RWPE2 (cell line): ENCODE measurements around the gene PDE6A.
A peak's percentile ranks its signal among the peaks of the same experiment; 100 is the strongest.

Experiments used
- ATAC-seq: fragments of 200-7000 bp; cut with Tn5 transposase; 3 replicates; pipeline ENCODE4 v1.9.1; 2021; ENCODE audit warnings: low read depth
- DNase-seq: peaks from one replicate; pipeline ENCODE4 v3.0.0-alpha.2; 2020; ENCODE audit warnings: low spot score
- H3K27ac ChIP-seq: fragments of 450-650 bp; 2 replicates; pipeline ENCODE4 v1.5.1; 2017; ENCODE audit warnings: mild to moderate bottlenecking; ENCODE audit not compliant: poor library complexity, severe bottlenecking
- H3K27me3 ChIP-seq: fragments of 250-450 bp; sonication (Bioruptor Pico); 2 replicates; pipeline ENCODE4 v1.5.1; 2021; ENCODE audit warnings: mild to moderate bottlenecking, moderate library complexity; ENCODE audit not compliant: insufficient read depth, poor library complexity, severe bottlenecking
- H3K36me3 ChIP-seq: fragments of 250-450 bp; sonication (Bioruptor Pico); 2 replicates; pipeline ENCODE4 v1.5.1; 2020; ENCODE audit warnings: low read depth, mild to moderate bottlenecking, moderate library complexity
- H3K4me1 ChIP-seq: fragments of 250-450 bp; sonication (Bioruptor Pico); 2 replicates; pipeline ENCODE4 v1.5.1; 2021; ENCODE audit warnings: mild to moderate bottlenecking, moderate library complexity; ENCODE audit not compliant: insufficient read depth, poor library complexity, severe bottlenecking
- H3K4me3 ChIP-seq: fragments of 250-450 bp; sonication (Bioruptor Pico); 2 replicates; pipeline ENCODE4 v1.5.1; 2021; ENCODE audit warnings: mild to moderate bottlenecking, moderate library complexity; ENCODE audit not compliant: severe bottlenecking
- H3K9me3 ChIP-seq: fragments of 250-450 bp; sonication (Bioruptor Pico); 2 replicates; pipeline ENCODE4 v1.5.1; 2021; ENCODE audit warnings: mild to moderate bottlenecking, moderate library complexity; ENCODE audit not compliant: severe bottlenecking
- TF ChIP-seq, protein P1 (sequence below): fragments of 450-650 bp; IDR thresholded peaks from one replicate; pipeline ENCODE4 v1.5.1; 2017; ENCODE audit warnings: mild to moderate bottlenecking, moderate library complexity; ENCODE audit not compliant: poor library complexity, severe bottlenecking

PDE6A gene

DNA sequence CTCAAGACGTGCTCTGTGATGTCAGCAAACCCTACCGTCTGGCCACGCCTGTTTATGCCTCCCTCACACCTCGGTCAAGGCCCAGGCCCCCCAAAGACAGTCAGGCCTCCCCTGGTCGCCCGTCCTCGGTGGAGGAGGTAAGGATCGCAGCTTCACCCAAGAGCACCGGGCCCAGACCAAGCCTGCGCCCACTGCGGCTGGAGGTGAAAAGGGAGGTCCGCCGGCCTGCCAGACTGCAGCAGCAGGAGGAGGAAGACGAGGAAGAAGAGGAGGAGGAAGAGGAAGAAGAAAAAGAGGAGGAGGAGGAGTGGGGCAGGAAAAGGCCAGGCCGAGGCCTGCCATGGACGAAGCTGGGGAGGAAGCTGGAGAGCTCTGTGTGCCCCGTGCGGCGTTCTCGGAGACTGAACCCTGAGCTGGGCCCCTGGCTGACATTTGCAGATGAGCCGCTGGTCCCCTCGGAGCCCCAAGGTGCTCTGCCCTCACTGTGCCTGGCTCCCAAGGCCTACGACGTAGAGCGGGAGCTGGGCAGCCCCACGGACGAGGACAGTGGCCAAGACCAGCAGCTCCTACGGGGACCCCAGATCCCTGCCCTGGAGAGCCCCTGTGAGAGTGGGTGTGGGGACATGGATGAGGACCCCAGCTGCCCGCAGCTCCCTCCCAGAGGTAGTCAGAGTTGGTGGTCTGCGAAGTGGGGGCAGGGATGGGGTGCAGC, 111.3 kb downstream of the PDE6A start:
- Histone ChIP-seq H3K36me3 (no peaks in the 10 kb centered on the region), H3K27me3 (no peaks in the 10 kb centered on the region), H3K9me3 (no peaks in the 10 kb centered on the region), H3K4me1 (no peaks in the 10 kb centered on the region), H3K4me3 (no peak overlapping the region), H3K27ac (no peak overlapping the region)
- ATAC-seq (no peak), DNase-seq (no peak)
- TF ChIP-seq, protein P1, sequence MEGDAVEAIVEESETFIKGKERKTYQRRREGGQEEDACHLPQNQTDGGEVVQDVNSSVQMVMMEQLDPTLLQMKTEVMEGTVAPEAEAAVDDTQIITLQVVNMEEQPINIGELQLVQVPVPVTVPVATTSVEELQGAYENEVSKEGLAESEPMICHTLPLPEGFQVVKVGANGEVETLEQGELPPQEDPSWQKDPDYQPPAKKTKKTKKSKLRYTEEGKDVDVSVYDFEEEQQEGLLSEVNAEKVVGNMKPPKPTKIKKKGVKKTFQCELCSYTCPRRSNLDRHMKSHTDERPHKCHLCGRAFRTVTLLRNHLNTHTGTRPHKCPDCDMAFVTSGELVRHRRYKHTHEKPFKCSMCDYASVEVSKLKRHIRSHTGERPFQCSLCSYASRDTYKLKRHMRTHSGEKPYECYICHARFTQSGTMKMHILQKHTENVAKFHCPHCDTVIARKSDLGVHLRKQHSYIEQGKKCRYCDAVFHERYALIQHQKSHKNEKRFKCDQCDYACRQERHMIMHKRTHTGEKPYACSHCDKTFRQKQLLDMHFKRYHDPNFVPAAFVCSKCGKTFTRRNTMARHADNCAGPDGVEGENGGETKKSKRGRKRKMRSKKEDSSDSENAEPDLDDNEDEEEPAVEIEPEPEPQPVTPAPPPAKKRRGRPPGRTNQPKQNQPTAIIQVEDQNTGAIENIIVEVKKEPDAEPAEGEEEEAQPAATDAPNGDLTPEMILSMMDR: no peak

DNA sequence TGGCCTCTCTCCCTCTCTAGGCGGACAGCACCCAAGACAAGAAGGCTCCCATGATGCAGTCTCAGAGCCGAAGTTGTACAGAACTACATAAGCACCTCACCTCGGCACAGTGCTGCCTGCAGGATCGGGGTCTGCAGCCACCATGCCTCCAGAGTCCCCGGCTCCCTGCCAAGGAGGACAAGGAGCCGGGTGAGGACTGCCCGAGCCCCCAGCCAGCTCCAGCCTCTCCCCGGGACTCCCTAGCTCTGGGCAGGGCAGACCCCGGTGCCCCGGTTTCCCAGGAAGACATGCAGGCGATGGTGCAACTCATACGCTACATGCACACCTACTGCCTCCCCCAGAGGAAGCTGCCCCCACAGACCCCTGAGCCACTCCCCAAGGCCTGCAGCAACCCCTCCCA, 112.0 kb downstream of the PDE6A start:
- H3K4me1 ChIP-seq: no peaks in the 10 kb centered on the region
- H3K27ac ChIP-seq: no peak overlapping the region
- TF ChIP-seq, protein P1: no peak
- no peak for ATAC-seq
- no peak for DNase-seq
- H3K27me3 ChIP-seq: no peaks in the 10 kb centered on the region
- no peak overlapping the region for H3K4me3 ChIP-seq
- no peaks in the 10 kb centered on the region for H3K9me3 ChIP-seq
- H3K36me3 ChIP-seq: no peaks in the 10 kb centered on the region

DNA sequence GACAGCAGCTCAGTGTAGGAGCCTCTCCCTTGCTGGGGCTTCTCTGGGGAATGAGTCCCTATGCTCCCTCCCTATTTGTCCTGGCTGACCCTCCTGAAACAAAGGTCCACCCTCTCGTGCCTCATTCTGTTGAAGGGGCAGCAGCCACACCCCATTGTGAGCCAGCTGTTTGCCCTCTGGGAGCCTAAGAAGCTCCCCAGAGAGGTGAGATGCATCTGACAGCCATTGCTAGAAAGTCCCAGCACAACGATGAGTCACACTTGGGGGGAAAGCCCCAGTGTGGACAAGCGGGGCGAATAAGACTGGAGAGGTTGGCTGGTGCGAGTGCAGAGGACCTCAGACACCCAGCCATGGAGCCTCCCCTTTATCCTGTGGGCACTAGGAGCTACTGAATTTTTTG, 113.1 kb downstream of the PDE6A start:
- no peaks in the 10 kb centered on the region; the same call in 1 of the 2 replicates for H3K36me3 ChIP-seq
- no peak overlapping the region for H3K4me3 ChIP-seq
- DNase-seq: no peak
- TF ChIP-seq, protein P1: no peak
- H3K4me1 ChIP-seq: no peaks in the 10 kb centered on the region
- ATAC-seq: no peak
- no peaks in the 10 kb centered on the region for H3K9me3 ChIP-seq
- no peaks in the 10 kb centered on the region for H3K27me3 ChIP-seq
- no peak overlapping the region for H3K27ac ChIP-seq

DNA sequence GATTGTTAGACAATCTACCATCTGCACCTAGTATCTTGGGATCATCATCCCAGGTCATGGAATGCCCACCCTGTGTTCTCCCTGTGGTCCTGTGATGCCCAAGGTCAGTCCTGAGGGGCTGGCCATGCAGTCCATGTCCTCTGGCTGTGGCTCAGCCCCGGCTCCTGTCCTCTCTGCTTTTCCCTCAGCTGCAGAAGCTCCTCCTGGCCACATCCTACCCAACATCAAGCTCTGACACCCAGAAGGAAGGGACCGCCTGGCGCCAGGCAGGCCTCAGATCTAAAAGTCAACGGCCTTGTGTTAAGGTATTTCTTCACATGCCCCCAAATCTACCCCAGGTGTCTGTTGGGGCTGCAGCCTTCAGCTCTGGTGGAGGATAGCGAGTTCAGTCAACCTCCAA, 114.0 kb downstream of the PDE6A start:
- H3K36me3 ChIP-seq: no peaks in the 10 kb centered on the region; the same call in 1 of the 2 replicates
- no peak overlapping the region for H3K4me3 ChIP-seq
- no peaks in the 10 kb centered on the region for H3K27me3 ChIP-seq
- ATAC-seq (no peak), DNase-seq (no peak)
- no peaks in the 10 kb centered on the region for H3K4me1 ChIP-seq
- no peaks in the 10 kb centered on the region for H3K9me3 ChIP-seq
- H3K27ac ChIP-seq: no peak overlapping the region
- TF ChIP-seq, protein P1: no peak

DNA sequence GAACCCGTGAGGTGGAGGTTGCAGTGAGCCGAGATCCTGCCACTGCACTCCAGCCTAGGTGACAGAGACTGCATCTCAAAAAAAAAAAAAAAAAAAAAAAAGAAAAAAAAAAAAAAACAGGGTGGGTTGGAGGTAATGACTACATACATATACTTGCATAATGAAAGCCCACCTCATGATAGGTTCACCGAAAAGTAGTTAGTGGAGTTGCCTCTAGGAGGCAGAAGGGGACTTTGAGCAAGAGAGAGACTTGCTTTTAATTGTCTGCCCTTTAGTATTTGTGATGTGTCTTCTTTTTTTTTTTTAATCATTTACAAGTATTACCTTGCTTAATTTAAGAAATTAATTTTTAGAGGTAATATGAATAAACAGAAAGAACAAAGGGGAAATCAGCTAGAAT, 114.6 kb downstream of the PDE6A start:
- Histone ChIP-seq H3K9me3 (no peaks in the 10 kb centered on the region), H3K27me3 (no peaks in the 10 kb centered on the region), H3K36me3 (no peaks in the 10 kb centered on the region; the same call in 1 of the 2 replicates), H3K27ac (no peak overlapping the region), H3K4me3 (no peak overlapping the region), H3K4me1 (no peaks in the 10 kb centered on the region)
- DNase-seq (no peak), ATAC-seq (no peak)
- TF ChIP-seq, protein P1: peak; percentile 23
